Tongue (tissue), 2 donors: Measurements from ENCODE around the gene PTBP1. TPM values are rescaled to one million over a fixed set of nuclear protein-coding genes. Genes with fewer than 3 reads are reported as not detected.
A peak's percentile ranks its signal among the peaks of the same experiment; 100 is the strongest.

Experiments used
- DNase-seq: peaks from one replicate; pipeline ENCODE4 v3.0.0-alpha.2; 2015
- total RNA-seq: library from RNA; depleted of rRNA; stranded (reverse); fragments of >200 nt; gene quantifications from one replicate; pipeline ENCODE4 v1.2.3, GENCODE V29; 2014

The PTBP1 gene
- total RNA-seq, 1 donor from 2014 or later = 90.6 TPM

DNA sequence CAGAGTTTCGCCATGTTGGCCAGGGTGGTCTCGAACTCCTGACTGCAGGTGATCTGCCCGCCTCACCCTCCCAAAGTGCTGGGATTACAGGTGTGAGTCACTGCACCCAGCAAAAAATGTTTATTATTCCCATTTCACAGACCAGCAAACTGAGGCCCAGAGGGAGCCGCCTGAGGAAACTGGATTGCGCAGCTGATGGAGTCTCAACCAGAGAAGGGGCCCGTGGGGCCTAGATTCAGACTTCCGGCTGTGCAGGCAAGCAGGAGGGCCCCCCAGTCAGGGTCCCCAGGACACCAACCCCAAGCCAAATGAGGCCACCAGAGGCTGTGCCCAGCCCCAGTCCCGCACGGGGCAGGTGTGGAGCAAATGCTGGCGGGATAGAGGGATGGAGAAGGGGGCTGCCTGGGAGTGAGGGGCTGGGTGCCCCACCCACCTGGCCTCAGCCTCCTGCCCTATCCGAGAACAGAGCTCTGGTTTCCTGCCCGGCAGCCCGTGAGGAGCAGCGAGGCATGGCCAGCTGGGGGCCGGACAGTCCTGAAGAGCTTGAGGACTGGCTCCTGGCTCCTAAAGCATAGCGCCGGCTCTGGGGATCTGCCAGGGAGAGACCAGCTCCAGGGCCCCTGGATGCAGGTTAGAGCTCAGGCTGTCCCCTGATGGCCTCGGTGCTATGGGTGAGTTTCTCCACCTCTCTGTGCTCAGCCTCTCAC lies 24.4 kb upstream of the PTBP1 start:
- DNase-seq = no peak

DNA sequence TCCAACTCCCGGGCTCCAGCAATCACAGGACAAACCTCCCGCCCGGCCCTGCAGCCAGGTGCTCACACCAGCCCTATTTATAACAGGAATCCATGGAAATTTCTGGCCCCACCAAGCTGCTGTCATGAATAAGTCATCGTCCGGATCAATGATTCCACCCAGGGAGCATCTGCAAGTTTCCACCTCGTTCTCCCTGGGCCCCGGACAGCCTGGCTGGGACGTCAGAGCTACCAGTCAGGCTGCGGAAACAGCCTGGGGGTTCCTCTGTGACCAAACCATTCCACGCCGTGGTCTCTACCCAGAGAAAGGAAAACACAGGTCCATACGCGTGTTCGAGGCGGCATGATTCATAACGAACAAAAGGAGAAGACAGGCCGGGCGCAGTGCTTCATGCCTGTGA lies 20.7 kb upstream of the PTBP1 start:
- no peak for DNase-seq

DNA sequence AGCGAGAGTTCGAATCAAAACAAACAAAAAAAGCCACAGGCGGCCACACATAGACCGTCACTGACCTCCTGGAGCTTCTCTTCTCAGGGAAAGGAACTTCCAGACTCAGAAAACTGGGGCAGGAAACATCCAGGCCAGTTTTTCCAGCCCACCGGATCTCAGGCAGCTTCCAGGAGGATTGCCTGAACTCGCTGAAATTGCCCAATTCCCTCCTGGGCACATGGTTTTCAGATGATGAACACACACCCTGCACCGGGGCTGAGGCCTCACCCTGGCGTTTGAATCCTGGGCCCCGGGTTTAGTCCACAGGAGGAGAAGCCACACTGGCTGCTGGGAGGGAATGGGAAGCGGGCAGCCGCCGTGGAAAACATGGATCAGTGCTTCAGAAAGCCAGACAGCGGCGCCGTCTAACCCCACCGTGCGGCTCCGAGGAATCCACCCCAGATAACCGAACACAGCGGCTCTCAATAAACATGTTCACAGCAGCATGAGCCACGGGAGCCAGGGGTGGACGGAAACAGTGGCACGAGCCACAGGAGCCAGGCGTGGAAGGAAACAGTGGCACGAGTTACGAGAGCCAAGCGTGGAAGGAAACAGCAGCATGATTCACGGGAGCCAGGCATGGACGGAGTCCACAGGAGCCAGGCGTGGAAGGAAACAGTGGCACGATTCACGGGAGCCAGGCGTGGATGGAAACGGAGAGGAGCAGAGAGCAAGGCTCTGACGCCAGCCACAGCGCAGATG lies 18.2 kb upstream of the PTBP1 start:
- peak; percentile 62 for DNase-seq

DNA sequence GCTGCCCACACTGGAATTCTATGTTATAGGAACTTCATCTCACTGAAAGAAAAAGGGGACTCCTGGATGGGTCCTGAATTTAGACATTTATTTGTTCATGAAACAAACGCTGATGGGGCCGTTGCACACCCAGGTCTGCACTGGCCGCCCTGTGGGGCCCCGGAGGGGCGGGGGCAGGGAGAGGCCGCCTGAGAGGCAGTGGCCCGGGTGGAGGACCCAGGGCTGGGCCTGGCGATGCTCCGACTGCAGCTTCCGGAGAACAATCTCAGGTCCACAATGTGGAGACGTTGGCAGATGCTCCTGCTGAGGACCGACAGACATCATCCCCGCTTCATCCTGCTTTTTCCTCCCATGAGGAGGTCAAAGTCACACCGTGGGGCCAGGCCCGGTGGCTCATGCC lies 16.3 kb upstream of the PTBP1 start:
- DNase-seq = no peak

DNA sequence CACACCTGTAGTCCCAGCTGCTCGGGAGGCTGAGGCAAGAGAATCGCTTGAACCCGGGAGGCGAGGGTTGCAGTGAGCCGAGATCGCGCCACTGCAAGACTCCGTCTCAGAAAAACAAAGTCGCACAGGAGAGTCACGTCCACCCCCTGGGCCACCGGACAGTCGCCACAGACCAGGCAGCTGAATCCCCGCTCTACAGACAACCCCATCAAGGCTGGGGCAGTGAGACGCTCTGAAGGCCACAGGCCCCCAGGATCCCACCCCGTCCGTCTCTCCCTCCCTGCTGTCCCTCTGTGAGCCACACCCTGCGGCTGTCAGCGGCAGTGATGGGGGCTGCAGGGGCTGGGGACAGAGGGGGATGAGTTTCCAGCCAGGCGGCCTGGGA lies 15.5 kb upstream of the PTBP1 start:
- no peak for DNase-seq

DNA sequence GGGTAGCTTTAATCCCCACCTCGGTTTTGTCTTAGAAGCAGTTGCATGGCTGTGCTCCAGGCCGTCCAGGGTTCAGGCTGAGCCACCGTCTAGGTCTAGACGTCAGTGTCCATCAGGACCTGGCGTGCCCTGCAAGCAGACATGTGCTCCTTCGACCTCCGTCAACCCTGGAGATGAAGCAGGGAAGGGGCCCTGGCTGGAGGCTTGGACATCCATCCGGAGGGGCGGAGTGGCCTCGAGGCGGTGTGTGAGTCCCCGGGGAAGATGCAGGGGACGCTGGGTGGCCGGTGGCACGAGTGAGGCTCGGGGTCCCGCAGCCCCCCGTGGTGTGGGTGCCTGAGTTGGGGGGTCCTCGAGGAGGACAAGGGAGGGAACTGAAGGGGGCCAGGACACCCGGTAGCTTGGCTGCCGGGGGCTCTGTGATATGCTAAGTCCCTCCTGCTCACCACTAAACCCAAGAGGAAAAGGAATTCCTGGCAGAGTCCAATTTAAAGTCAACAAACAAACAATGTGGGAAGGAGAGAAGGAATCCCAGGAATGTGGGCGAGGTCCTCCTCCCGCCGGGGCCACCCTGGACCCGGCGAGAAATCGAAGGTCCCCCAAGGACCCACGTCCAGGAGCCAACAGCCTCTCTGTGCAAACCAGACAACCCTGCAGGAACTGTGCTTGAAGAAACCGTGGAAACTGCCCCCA lies 14.9 kb upstream of the PTBP1 start:
- peak; percentile 30 for DNase-seq

- no peak for DNase-seq
These were observed 14.2 kb upstream of the PTBP1 start for GRCh38 chr19:782878-783668.

DNA sequence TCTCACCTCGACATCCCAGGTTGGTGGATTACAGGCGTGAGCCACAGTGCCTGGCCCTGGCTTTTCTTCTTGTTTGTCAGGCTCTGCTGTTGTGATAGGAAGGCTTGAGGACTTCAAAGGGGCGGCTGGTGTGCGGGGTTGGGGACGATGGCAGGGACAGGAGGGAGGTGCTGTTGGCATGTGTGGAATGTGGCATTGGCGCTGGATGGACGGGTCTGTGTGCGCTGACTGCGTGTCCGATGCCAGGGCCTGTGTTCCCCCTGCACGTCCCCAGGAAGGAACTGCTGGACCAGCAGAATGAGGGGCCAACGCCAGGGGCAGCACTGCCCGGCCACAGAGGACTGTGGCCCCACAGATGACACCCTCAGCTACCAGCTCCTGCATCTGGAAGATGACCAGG lies 12.7 kb upstream of the PTBP1 start:
- DNase-seq = no peak

DNA sequence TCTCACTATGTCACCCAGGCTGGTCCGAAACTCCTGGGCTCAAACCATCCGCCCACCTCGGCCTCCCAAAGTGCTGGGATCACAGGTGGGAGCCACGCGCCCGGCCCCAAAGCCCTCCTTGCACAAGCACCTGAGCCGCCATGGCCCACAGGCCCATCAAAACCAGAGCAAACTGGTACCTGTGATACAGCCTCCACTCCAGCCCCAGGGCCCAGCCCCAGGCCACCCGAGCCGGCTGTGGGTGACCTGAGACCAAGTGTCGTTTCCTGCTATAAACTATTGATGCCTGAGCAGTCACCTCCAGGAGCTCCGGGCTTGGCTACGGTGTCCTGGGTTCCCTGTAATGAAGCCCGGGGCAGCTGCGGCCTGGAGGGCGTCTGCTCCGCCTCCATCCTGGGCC lies 9.7 kb upstream of the PTBP1 start:
- DNase-seq = no peak

- DNase-seq = no peak
These were observed 8.6 kb upstream of the PTBP1 start for GRCh38 chr19:788686-788982.

DNA sequence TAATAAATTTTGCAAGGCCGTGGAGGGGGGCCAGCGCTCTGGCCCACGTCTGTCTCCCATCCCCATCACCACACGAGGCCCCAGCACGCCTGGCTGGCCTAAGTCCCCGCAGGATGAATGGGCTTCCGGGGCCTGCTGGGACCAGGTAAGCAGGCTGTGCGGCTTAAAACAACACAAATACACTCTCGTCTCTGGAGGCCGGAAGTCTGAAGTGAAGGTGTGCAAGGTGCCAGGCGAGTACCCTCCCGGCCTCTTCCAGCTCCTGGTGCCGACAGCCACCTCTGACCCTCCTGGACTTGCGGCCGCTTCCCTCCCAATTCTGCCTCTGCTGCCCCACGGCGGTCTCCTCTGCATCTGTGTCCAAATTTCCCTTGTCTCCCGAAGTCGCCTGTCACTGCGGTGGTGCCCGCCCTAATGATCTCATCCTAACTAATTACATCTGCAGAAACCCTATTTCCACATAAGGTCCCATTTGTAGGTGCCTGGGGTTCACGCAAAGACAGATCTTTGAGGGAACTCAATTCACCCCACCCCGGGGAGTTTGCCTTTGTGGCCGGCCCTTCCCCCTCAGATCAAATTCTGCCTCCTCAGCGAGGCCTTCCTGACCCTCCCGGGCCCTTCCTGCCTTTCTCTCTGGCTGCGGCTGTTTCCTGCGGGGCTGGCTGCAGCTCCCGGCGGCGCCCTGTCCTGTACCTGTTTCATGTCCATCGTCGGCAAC lies 8.1 kb upstream of the PTBP1 start:
- peak; percentile 45 for DNase-seq

DNA sequence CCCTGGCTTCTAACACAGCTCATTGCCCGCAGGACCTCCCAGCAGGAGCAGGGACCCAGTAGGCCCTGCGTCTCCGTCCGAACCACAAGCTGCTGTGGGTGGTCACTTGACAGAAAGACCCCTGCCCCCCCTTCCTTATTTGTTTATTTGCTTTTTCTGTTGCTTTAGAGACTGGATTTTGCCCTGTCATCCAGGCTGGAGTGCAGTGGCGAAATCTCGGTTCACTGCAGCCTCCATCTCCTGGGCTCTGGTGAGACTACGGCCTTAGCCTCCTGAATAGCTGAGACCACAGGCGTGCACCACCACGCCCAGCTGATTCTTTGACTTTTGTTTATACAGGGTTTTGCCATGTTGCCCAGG lies 7.6 kb upstream of the PTBP1 start:
- no peak for DNase-seq

GRCh38 chr19:791007-791566 lies 6.2 kb upstream of the PTBP1 start:
- DNase-seq = no peak

DNA sequence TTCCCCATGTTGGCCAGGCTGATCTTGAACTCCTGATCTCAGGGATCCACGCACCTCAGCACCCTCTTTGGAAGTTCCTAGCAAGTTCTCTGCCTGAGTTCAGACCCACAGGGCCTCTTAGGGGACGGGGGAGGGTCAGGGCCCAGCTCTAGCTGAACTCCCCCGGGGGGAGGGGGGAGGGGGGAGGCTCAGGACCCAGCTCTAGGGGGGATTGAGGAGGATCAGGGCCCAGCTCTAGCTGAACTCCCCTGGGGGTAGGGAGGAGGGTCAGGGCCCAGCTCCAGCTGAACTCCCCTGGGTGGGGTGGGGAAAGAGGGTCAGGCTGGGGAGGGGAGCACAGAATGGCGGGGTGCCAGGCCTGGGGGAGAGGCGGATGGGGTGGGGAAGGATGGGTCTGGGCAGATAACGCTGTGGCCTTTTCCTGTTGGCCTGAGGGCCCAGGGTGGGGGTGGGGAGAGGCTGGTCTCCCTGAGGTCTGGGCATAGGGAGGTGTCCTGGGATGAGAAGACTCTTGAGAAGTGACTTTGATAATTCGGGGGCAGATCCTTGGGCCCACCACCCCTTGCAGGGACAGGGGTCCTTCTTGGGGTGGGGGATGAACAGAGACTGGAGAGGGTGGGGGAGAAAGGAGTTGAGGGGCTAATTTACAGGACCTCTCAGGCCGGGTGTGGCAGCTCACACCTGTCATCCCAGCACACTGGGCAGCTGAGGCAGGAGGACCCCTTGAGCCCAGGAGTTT lies 5.5 kb upstream of the PTBP1 start:
- DNase-seq = no peak

DNA sequence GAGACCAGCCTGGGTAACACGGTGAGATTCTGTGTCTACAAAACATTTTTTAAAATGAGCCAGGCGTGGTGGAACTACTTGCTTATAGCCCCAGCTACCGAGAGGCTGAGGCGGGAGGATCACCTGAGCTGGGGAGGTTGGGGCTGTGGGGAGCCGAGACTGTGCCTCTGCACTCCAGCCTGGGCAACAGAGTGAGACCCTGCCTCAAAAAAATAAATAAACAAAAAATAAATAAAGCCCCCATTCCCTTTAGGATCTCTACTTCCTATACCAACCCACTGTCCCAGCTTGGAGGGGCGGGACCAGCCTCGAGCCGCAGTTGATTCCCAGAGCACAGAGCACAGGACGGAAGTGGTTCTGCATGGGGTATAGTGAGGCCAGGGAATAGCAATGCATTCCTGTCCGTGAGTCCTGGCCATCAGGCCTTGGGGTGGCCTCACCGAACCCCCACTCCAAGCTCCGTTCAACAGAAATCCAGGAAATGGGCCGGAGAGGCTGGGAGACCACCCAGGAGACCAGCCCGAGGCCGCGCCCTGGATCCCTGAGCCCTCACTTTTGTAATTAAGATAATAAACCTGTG lies 4.9 kb upstream of the PTBP1 start:
- no peak for DNase-seq

- DNase-seq = no peak
These were observed 3.4 kb upstream of the PTBP1 start for GRCh38 chr19:793806-794205.

DNA sequence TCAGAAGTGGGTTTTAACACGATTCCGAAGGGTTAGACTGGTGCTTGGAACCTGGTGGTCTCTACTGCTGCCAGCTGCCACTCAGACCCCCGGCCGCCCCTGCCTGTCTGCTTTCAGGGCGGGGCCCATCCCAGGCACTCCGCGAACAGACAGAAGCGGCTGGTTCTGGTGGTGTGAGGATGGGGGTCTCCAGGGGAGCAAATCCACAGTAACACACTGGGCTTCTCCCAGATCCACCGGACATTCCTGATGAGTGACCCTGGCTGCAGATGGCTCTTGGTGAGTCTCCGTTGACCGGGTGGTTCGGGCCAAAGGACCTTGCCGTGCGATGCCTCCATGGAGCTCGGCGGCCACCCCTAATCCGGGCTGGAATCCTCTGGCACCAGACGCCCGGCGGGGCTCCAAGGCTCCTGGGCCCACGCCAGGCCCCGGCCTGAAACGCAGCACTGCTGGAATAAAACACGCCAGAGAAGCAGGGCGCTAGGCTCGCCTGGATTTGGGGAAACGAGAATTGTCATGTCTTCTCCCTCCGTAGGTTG lies 2.1 kb upstream of the PTBP1 start:
- DNase-seq = peak; percentile 67

GRCh38 chr19:795691-796581 lies 1.3 kb upstream of the PTBP1 start:
- DNase-seq = no peak
